Body of pancreas (tissue), 2 donors: ENCODE results near the gene CTNND2. TPM values are rescaled to one million over a fixed set of nuclear protein-coding genes. Genes with fewer than 3 reads are reported as not detected.

Source experiments
- small RNA-seq: library from RNA; depleted of rRNA; stranded (forward); fragments of <200 nt; gene quantifications from one replicate; pipeline ENCODE3, GENCODE V24; 2016
- total RNA-seq, 2 donors: library from RNA; depleted of rRNA; stranded (reverse); fragments of >200 nt; gene quantifications; one replicate each; pipeline ENCODE4 v1.1.0, GENCODE V29; 2016

The CTNND2 gene
- total RNA-seq, 2 donors from 2014 or later: 21.0 to 82.4 TPM

Small RNA genes within 50 kb of the gene (small RNA-seq; reads per million reads assigned to genes)
- not detected for gene RNU6-429P
